Esophagus muscularis mucosa (tissue), 4 donors: Measurements from ENCODE around the gene WDFY4. TPM values are rescaled to one million over a fixed set of nuclear protein-coding genes. Genes with fewer than 3 reads are reported as not detected.

ENCODE experiments used
- DNase-seq: peaks from one replicate; pipeline ENCODE4 v3.0.0-alpha.2; 2017; ENCODE audit errors: extremely low spot score
- H3K27ac ChIP-seq, 4 donors: fragments of 200-600 bp; sonication (generic); replicated peaks in 1 of 4; 1 replicate in 3 of 4; 2 replicates in 1 of 4; pipeline ENCODE4 v1.5.1; 2016 to 2019; ENCODE audit warnings: mild to moderate bottlenecking in 1 of 4
- H3K27me3 ChIP-seq, 4 donors: fragments of 200-600 bp; sonication (generic); one replicate each; pipeline versions ENCODE4 v1.5.1 to v1.6.0; 2016 to 2019
- H3K36me3 ChIP-seq, 4 donors: fragments of 200-600 bp; sonication (generic); one replicate each; pipeline ENCODE4 v1.5.1; 2016 to 2019
- H3K4me1 ChIP-seq, 4 donors: fragments of 200-600 bp; sonication (generic); one replicate each; pipeline ENCODE4 v1.5.1; 2016 to 2019
- H3K4me3 ChIP-seq, 4 donors: fragments of 200-600 bp; sonication (generic); 1 replicate in 2 of 4; 2 replicates in 2 of 4; pipeline ENCODE4 v1.5.1; 2016 to 2019; ENCODE audit warnings: mild to moderate bottlenecking in 4 of 4, moderate library complexity in 1 of 4
- H3K9me3 ChIP-seq, 4 donors: fragments of 200-600 bp; sonication (generic); 1 replicate in 3 of 4; 2 replicates in 1 of 4; pipeline ENCODE4 v1.5.1; 2016 to 2019
- CTCF ChIP-seq, 3 experiments: fragments of 200-600 bp in 2 of 3; fragments of 450-650 bp in 1 of 3; sonication (generic) in 2 of 3; IDR thresholded peaks; one replicate each; pipeline ENCODE4 v1.5.1; 2017 to 2019; ENCODE audit warnings: antibody characterized with exemption in 3 of 3, mild to moderate bottlenecking in 2 of 3, moderate library complexity in 1 of 3
- EP300 ChIP-seq: sonication (generic); formaldehyde crosslinking; IDR thresholded peaks from one replicate; pipeline ENCODE4 v1.6.1; 2017; ENCODE audit warnings: antibody characterized with exemption
- POLR2A ChIP-seq: fragments of 450-650 bp; IDR thresholded peaks from one replicate; pipeline ENCODE4 v1.6.1; 2017; ENCODE audit warnings: antibody characterized with exemption, moderate library complexity, mild to moderate bottlenecking, low read depth
- POLR2AphosphoS5 ChIP-seq, 2 donors: sonication (generic); formaldehyde crosslinking; IDR thresholded peaks; one replicate each; pipeline ENCODE4 v1.6.1; 2017; ENCODE audit warnings: antibody characterized with exemption in 2 of 2
- WGBS: methylation state at CpG from one replicate; pipeline ENCODE4 v1.1.5; 2018; 5-methylcytosine and 5-hydroxymethylcytosine counted together
- intact Hi-C: fragments of 100-400 bp; cut with DNase I; formaldehyde crosslinking; loops from one replicate; pipeline ENCODE4 v1.15.1; 2023
- total RNA-seq, 4 donors: library from RNA; depleted of rRNA; stranded (reverse); fragments of >200 nt; gene quantifications; one replicate each; pipeline versions ENCODE4 v1.1.0 to v1.2.1, GENCODE V29; 2016

Gene WDFY4
- total RNA-seq, 4 donors from 2014 or later: 2.3 to 7.3 (median 5.2) TPM

GRCh38 chr10:48958598-48959190, 274.0 kb downstream of the WDFY4 start:
- Histone ChIP-seq H3K27me3 (peaks cover 0 to 5% (median 0%) of the 10 kb centered on the region in 4 donors), H3K4me1 (no peaks in the 10 kb centered on the region), H3K9me3 (no peaks in the 10 kb centered on the region), H3K36me3 (no peaks in the 10 kb centered on the region), H3K27ac (no peak overlapping the region), H3K4me3 (no peak overlapping the region)
- intact Hi-C loops: no loop called here
- DNase-seq: no peak
- WGBS: 64% methylated on average over 1 of the region's 1 CpG
- no peak for TF ChIP-seq POLR2A
- TF ChIP-seq CTCF (IDR thresholded peaks at IDR 0.05): no peak
- TF ChIP-seq EP300: no peak
- TF ChIP-seq POLR2AphosphoS5 (IDR thresholded peaks at IDR 0.05): no peak

GRCh38 chr10:48964038-48964437, 279.4 kb downstream of the WDFY4 start:
- Histone ChIP-seq H3K4me1 (no peaks in the 10 kb centered on the region), H3K27ac (no peak overlapping the region), H3K27me3 (peaks cover 0 to 5% (median 0%) of the 10 kb centered on the region in 4 donors), H3K36me3 (no peaks in the 10 kb centered on the region), H3K4me3 (no peak overlapping the region), H3K9me3 (no peaks in the 10 kb centered on the region)
- intact Hi-C loops: no loop called here
- 100% methylated on average over 1 of the region's 1 CpG for whole genome bisulfite sequencing
- no peak for TF ChIP-seq POLR2A
- no peak for TF ChIP-seq EP300
- no peak for TF ChIP-seq CTCF (IDR thresholded peaks at IDR 0.05)
- no peak for TF ChIP-seq POLR2AphosphoS5 (IDR thresholded peaks at IDR 0.05)
- no peak for DNase-seq

- intact Hi-C loops: no loop called here
- TF ChIP-seq POLR2AphosphoS5 (IDR thresholded peaks at IDR 0.05): no peak
- TF ChIP-seq POLR2A: no peak
- no peak for TF ChIP-seq EP300
- no peak for TF ChIP-seq CTCF (IDR thresholded peaks at IDR 0.05)
- H3K27ac ChIP-seq: no peak overlapping the region
- H3K36me3 ChIP-seq: no peaks in the 10 kb centered on the region
- H3K9me3 ChIP-seq: no peaks in the 10 kb centered on the region
- WGBS: 97% methylated on average over 4 of the region's 4 CpGs
- DNase-seq: no peak
- H3K4me3 ChIP-seq: no peak overlapping the region
- peaks cover 0 to 5% (median 0%) of the 10 kb centered on the region in 4 donors for H3K27me3 ChIP-seq
- no peaks in the 10 kb centered on the region for H3K4me1 ChIP-seq
These were observed 280.8 kb downstream of the WDFY4 start for GRCh38 chr10:48965460-48965859.

GRCh38 chr10:48968036-48968435, 283.4 kb downstream of the WDFY4 start:
- Histone ChIP-seq H3K4me1 (no peaks in the 10 kb centered on the region), H3K27ac (no peak overlapping the region), H3K4me3 (no peak overlapping the region), H3K36me3 (no peaks in the 10 kb centered on the region), H3K9me3 (no peaks in the 10 kb centered on the region), H3K27me3 (no peaks in the 10 kb centered on the region)
- WGBS: 94% methylated on average over 3 of the region's 3 CpGs
- no peak for DNase-seq
- intact Hi-C loops: no loop called here
- TF ChIP-seq CTCF (IDR thresholded peaks at IDR 0.05) (no peak), POLR2AphosphoS5 (IDR thresholded peaks at IDR 0.05) (no peak), POLR2A (no peak), EP300 (no peak)

- 93% methylated on average over 13 of the region's 14 CpGs for WGBS
- no peaks in the 10 kb centered on the region for H3K9me3 ChIP-seq
- no peak overlapping the region for H3K27ac ChIP-seq
- TF ChIP-seq POLR2A: no peak
- no peaks in the 10 kb centered on the region for H3K4me1 ChIP-seq
- intact Hi-C loops: no loop called here
- H3K27me3 ChIP-seq: no peaks in the 10 kb centered on the region
- DNase-seq: no peak
- H3K4me3 ChIP-seq: no peak overlapping the region
- no peaks in the 10 kb centered on the region for H3K36me3 ChIP-seq
These were observed 285.4 kb downstream of the WDFY4 start for GRCh38 chr10:48970046-48970445.
